Neutrophil (primary cell): Measurements from ENCODE around the gene FUT1.

ENCODE experiments used
- H3K27ac ChIP-seq: fragments of 200-600 bp; sonication (generic); 2 replicates; pipeline ENCODE4 v1.5.1; 2016; ENCODE audit warnings: mild to moderate bottlenecking, moderate library complexity
- H3K27me3 ChIP-seq: fragments of 200-600 bp; sonication (generic); 2 replicates; pipeline ENCODE4 v1.6.0; 2016; ENCODE audit warnings: mild to moderate bottlenecking
- H3K36me3 ChIP-seq: fragments of 200-600 bp; sonication (generic); 2 replicates; pipeline ENCODE4 v1.5.1; 2017
- H3K4me1 ChIP-seq, 2 experiments: fragments of 200-600 bp in 1 of 2; sonication (generic) in 1 of 2; 1 replicate in 1 of 2; 2 replicates in 1 of 2; pipeline versions ENCODE4 v1.5.1 to v1.6.1; 2013 to 2016; ENCODE audit warnings: low read depth in 1 of 2, low read length in 1 of 2, mild to moderate bottlenecking in 1 of 2, moderate library complexity in 1 of 2; ENCODE audit not compliant: control insufficient read depth in 1 of 2, insufficient read depth in 1 of 2
- H3K4me3 ChIP-seq, 2 experiments: fragments of 200-600 bp in 1 of 2; sonication (generic) in 1 of 2; 1 replicate in 1 of 2; 2 replicates in 1 of 2; pipeline ENCODE4 v1.5.1; 2013 to 2016; ENCODE audit warnings: low read depth in 1 of 2, low read length in 1 of 2, mild to moderate bottlenecking in 1 of 2, moderate library complexity in 1 of 2
- H3K9me3 ChIP-seq: fragments of 200-600 bp; sonication (generic); 2 replicates; pipeline ENCODE4 v1.5.1; 2016
- TF ChIP-seq, protein P1 (sequence below): fragments of 200-600 bp; sonication (generic); IDR thresholded peaks from 2 replicates; pipeline ENCODE4 v1.5.1; 2016; ENCODE audit warnings: antibody characterized with exemption

Gene FUT1

DNA sequence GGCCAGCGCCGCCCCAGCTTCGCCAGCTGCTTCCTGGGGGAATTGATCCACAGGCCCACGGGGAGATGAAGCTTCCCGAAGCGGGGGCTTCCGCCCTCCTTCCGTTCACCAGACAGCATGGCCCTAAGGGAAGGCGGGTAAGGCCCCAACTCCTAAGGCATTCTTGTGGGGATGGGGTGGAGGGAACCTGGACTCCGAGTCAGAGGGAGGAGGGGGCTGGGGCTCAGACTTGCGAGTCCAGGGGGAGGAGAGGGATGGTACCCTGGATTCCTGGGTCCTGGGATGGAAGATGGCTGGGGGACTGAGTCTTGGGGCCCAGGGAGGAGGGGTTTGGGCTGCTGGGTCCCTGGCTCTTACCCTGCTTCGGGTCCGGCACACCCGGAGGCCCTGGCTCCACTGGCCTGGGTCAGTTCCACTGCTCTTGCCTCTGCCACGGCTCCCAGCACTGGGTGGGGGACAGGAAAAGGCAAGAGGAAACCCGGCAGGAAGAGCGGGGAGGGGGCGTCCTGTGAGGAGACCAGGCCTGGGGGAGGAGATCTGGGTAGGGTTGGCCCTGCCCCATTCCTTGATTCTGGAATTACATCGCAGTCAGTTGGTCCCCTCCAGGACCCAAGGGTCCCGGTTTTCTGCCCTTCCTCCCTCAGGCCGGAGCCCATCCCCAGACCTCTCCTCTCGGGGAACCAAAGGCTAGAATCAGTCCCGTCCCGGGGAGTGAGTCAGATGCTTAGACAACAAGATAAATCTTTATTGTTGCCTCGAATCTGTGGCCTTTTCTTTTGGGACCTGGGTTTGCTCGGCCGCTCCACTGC is 12.1 kb downstream of the FUT1 start, which contains the start of gene RASIP1:
RASIP1 (minus strand) TSS at position 447 of the 809 bp plus-strand sequence; CDS start at position 119, 328 bp downstream.
- Histone ChIP-seq H3K4me1 (peaks cover 6 to 11% of the 10 kb centered on the region in 2 experiments), H3K9me3 (no peaks in the 10 kb centered on the region), H3K27ac (no peak within 1 kb of the TSS), H3K4me3 (no peak within 1 kb of the TSS), H3K27me3 (peaks cover 81% of the 10 kb centered on the region), H3K36me3 (no peaks in the 10 kb centered on the region)
- TF ChIP-seq, protein P1, sequence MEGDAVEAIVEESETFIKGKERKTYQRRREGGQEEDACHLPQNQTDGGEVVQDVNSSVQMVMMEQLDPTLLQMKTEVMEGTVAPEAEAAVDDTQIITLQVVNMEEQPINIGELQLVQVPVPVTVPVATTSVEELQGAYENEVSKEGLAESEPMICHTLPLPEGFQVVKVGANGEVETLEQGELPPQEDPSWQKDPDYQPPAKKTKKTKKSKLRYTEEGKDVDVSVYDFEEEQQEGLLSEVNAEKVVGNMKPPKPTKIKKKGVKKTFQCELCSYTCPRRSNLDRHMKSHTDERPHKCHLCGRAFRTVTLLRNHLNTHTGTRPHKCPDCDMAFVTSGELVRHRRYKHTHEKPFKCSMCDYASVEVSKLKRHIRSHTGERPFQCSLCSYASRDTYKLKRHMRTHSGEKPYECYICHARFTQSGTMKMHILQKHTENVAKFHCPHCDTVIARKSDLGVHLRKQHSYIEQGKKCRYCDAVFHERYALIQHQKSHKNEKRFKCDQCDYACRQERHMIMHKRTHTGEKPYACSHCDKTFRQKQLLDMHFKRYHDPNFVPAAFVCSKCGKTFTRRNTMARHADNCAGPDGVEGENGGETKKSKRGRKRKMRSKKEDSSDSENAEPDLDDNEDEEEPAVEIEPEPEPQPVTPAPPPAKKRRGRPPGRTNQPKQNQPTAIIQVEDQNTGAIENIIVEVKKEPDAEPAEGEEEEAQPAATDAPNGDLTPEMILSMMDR: no peak

DNA sequence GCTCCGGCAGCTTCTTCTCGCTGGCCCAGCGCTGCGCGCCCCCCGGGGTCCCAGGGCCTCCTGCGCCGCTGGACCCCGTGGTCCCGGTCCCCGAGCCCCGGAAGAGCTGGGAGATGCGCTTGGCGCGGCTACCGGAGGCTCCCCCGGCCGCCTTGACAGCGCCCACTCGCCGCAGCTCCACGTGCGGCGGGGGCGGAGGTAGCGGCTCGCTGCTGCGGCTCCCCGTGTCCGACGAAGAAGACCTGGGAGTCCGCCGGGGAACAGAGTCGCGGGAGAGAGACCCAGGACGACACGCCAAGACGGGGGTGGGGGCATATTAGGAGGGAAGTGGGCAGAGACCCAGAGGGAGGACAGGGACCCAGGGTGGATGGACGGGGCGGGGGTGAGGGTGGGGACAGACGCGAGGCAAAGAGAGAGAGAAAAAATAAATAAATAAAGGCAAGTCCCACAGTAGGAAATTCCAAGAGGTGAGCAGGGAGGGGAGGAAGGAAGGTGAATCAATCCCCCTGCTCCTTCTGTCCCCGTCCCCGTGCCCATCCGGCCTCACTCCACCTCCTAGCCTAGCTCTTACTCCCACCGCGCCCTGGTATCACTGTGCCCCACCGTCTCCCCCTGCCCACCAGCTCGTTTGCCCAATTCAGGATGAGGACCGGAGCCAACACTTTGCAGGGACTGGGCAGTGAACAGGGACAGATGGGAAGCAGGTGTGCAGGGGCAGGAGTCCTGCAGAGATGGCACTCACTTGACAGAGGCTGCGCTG is 12.9 kb downstream of the FUT1 start:
- TF ChIP-seq, protein P1: no peak
- peak overlapping the region in 1 of 2 experiments; percentile 45 for H3K4me3 ChIP-seq
- H3K4me1 ChIP-seq: peaks cover 6 to 11% of the 10 kb centered on the region in 2 experiments
- no peaks in the 10 kb centered on the region for H3K9me3 ChIP-seq
- no peak overlapping the region for H3K27ac ChIP-seq
- no peaks in the 10 kb centered on the region for H3K36me3 ChIP-seq
- peaks cover 73% of the 10 kb centered on the region for H3K27me3 ChIP-seq

DNA sequence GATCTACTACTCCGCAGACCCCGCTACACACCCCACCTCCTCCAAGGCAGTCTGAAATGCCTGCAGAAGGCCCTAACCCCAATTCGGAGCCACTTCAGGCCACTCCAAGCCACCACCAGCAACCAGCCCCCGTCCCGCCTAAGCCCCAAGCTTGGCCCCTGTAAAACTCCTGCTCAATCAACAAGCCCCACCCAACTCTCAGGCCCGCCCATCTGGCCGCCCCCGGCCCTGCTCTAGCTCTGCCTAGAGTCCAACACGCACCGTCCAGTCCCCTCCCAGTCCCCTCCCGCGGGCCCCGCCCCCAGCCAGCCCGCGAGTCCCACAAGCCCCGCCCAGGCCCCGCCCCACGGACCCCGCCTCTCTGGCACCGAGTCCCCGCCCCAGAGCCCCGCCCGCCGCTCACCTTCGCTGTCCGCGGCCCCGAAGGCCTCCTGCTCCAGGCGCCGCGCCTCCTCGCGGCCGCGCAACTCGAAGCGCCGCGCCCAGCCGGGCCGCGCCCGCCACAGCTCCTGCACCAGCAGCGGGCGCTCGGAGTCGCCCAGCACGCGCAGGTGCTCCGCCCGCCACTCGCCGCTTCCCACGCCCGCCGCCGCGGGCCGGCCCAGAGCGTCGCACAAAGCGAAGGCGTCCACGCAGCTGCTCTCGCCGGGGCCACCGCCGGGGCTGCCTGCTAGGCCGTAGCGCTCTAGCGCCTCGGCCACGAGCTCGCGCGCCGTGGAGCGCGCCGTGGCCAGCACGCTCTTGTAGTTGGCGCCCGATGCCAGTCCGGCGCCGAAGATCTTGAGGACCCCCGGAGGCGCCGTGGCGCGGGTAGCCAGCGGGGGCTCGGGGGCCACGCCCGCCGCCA is 13.7 kb downstream of the FUT1 start:
- peaks cover 66% of the 10 kb centered on the region for H3K27me3 ChIP-seq
- no peaks in the 10 kb centered on the region for H3K36me3 ChIP-seq
- no peak overlapping the region for H3K27ac ChIP-seq
- peaks cover 6 to 11% of the 10 kb centered on the region in 2 experiments for H3K4me1 ChIP-seq
- no peaks in the 10 kb centered on the region for H3K9me3 ChIP-seq
- TF ChIP-seq, protein P1: no peak
- peak overlapping the region; percentile 40 to 45 for H3K4me3 ChIP-seq

DNA sequence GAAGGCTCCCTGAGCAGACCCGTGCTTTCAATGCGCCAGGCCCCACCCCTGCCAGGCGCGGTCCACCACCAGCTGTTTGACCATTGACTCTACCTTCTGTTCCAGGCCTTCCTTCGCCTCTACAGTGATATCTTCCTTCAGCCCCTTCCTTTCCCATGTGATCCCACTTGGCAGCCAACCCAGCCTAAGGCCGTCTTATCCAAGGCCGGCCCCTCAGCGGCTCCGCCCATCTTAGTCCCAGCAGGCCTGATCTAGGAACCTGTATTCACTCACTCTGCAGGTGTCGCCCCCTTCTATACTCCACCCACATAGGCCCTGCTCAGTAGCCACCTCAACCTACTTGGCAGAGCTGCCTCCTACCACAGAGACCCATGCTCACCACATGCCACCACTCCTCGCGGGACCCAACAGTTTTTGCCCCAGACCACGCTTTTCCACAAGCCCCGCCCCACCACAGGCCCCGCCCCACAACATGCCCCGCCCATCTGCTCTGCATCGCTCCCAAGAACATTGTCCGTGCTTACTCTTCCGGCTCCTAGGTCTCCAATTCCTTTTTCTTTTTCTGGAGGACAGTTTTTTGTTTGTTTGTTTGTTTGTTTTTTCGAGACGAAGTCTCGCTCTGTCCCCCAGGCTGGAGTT is 15.0 kb downstream of the FUT1 start:
- Histone ChIP-seq H3K4me3 (no peak overlapping the region), H3K27me3 (peaks cover 57% of the 10 kb centered on the region), H3K36me3 (no peaks in the 10 kb centered on the region), H3K4me1 (peaks cover 6 to 11% of the 10 kb centered on the region in 2 experiments), H3K27ac (no peak overlapping the region), H3K9me3 (no peaks in the 10 kb centered on the region)
- TF ChIP-seq, protein P1: no peak
